Activated CD4-positive, alpha-beta T cell treated with anti-CD3 and anti-CD28 coated beads, Interleukin-2, amount 50 U/mL, for 1 hour (primary cell): Measurements from ENCODE around the gene AFF2.

Experiments
- DNase-seq: peaks from one replicate; pipeline ENCODE4 v3.0.0-alpha.2; 2020

The AFF2 gene

GRCh38 chrX:148500423-148501385 lies at the start of gene AFF2:
TSS of gene AFF2 (plus strand) at chrX:148500617. CDS start at chrX:148501098, 481 bp downstream.
- DNase-seq, result peak; percentile 37

- no peak for DNase-seq
Observed at GRCh38 chrX:148457279-148457678, 43.1 kb upstream of the AFF2 start.

- no peak for DNase-seq
Observed at GRCh38 chrX:148459343-148459742, 41.1 kb upstream of the AFF2 start.

GRCh38 chrX:148466292-148466691 lies 34.1 kb upstream of the AFF2 start:
- no peak for DNase-seq

DNA sequence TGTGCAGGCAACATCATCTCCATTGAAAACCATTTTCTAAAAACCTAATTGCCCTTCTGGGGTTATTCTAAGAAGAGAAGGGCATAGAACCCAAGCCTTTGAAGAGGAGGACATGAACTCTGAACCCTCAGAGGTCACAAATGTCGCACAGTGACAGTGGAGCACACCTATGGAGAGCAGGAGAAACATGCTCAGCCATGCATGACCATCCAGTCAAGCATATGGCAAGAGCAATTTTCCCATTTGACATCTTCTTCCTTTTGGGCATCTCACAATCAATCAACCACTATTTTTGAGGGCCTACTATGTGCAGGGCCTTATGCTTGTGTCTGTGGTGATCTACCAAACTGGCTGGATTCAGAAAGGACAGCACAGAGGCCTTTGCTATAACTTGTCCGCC lies 30.1 kb upstream of the AFF2 start:
- no peak for DNase-seq

- no peak for DNase-seq
Observed at GRCh38 chrX:148474030-148474429, 26.4 kb upstream of the AFF2 start.

DNA sequence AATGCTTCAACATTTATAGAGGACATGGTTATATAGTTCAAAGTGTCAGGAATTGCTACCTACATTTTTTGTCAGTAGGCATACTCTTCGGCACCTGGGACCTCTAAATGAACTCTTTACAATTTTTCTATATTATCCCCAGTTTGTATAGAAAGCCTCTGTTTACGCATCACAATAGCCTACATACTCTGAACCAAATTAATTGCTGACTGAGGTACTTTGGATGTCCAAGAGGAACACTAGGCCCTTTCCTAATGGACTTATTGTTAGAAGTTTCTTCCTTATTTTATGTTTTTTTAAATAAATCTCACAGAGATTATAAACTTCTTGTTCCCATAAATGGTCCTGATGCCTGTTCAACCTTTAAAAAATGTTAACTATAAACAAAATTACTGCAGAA lies 8.4 kb upstream of the AFF2 start:
- no peak for DNase-seq

DNA sequence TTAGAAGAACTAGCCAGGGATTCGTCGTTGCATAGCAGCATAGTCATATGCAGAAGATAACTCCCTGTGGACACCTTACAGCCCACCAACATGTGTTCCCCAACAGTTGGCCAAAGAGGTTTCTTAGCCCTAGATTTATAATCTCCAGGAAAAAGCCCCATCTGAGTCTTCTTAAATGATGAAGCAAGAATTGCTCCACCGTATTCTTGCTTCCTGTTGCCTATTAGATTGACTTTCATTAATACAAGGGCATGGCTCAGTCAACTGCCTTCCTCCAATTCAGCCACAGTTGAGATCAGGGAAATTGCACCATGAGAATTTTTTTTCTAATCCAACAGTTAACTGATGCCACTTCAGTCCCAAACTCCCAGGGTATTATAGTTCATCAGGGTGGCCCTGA lies 5.2 kb upstream of the AFF2 start:
- no peak for DNase-seq

GRCh38 chrX:148498067-148498466 lies 2.4 kb upstream of the AFF2 start:
- no peak for DNase-seq

- DNase-seq, result no peak
Observed at GRCh38 chrX:148499638-148500422, 587 bp upstream of the AFF2 start.

DNA sequence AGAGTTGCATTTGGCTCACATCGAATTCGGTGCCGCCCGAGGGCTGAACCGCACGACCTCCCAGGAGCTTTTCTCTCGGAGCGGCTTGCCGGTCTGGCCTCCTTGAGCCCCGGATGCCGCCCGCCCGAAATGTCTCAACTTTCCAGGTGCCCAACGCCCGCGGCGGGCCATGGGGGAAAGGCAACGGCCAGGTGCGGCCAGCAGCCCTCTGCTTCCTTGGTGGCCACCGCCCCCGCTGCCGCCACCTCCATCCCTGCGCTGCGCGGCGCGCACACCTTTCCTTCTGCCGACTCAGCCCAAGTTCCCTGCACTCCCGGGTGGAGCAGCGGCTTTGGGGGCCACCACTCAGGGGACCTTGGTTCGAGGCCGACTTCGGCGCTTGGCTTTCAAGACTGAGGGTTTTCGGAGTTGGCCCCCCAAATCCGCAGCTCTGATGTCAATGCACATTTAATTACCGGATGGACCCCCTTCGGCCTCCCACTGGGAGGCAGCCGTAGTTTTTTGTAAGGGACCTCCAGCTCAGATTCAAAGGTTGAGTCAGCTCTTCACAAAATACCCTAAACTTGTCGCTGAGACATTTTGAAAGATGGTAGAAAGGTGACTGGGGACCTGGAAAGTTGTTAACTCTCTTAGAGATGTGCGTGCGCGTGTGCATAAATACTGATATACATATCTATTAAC lies 1.1 kb downstream of the AFF2 start:
- DNase-seq, result no peak

- no peak for DNase-seq
Observed at GRCh38 chrX:148504506-148504905, 4.1 kb downstream of the AFF2 start.

DNA sequence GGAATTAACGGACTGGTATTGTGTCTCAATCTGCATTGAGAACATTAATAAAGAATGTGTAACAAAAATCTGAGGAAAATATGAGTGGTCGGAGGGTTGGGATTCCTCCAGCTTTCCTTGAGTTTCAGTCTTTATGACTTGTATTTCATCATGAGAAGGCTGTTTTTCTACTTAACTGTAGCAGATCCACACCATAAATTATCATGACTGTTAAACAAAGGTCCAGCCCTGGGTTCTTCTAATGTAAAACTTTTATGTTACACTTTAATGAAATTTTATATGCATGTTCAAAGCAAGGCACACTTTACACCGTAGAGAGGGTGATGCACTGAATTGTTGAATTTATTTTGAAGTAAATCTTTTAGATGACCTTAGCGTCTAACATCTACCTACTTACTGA lies 7.0 kb downstream of the AFF2 start:
- no peak for DNase-seq

GRCh38 chrX:148512453-148512852 lies 12.0 kb downstream of the AFF2 start:
- no peak for DNase-seq

GRCh38 chrX:148513661-148514060 lies 13.2 kb downstream of the AFF2 start:
- DNase-seq, result no peak

DNA sequence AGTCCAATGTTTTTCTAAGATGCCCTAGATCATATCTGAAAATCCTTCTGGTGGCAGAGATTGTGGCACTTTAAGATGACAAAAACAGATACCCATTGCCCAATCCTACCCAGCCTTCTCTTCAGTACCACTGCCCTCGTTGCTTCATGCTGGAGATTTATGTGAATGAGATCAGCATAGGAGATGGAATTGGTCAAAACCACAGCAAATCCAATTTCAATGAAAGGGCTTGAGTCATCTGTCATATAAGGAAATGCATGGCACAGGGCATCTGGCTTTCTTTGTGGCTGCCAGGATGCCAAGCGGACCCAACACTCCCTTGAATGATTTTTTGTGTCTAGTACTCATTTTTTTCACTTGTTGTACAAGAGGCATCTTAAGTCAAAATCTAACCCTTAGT lies 16.8 kb downstream of the AFF2 start:
- DNase-seq, result no peak

- no peak for DNase-seq
Observed at GRCh38 chrX:148522006-148522405, 21.6 kb downstream of the AFF2 start.

DNA sequence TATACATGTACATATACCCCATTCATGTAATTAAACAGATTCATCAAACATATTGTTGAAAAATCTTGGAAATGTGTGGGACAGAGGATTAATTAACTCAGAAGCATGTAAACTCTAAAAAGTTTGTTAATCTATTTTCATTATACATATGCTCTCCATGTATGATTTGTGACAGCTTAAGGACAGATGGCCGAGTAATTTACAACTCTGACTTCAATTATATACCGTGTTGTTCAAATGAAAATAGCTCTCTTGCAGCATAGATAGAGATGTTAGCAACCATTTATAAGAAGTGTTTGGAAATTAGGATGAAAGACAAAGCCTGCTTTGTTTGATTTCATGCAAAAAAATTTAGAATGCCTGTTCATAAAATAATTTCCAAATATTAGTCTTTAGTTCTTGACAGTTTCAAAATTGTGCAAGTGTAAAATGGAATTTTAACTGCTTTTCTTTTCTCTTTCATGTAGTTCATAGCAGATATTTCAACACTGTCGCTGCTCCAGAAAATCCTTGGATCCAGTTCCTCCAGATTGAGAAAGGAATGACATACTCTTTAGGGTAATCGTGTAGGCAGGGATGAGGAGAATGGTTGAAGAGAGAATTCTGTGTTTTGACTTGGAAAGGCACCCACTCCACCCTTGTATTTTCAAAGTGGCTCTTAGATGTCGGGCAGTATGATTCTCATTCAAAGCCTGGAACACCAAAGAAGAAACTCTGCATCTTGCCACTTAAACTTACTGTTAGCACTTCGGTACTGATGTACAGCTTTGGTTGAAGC lies 23.1 kb downstream of the AFF2 start:
- DNase-seq, result no peak

DNA sequence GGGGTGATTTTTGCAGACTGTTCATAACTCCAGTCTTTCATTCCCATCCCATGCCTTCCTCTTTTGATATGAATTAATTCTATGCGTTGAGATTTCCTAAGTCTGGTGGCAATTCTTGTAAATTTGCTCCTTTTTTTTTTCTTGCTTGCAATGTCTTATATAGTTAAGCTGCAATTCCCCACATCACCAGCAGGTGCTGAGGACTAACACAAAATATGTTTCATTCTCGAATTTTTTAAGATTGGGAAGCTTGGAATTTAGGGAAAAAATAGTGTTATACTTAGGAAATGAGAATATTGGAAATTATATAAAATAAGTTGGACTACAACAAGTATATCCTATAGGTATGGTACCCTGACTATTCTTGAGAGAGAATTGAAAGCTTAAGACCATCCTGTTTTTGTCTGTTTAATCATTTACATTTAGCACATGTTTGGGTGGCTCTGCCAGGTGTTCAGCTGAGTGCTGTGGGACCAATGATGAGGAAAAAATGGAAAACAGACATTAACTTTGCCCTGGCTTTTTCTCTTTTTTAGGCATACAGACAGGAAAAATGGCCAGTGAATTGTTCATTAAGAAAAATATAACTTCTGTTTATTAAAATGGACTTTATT lies 30.2 kb downstream of the AFF2 start:
- DNase-seq, result no peak

DNA sequence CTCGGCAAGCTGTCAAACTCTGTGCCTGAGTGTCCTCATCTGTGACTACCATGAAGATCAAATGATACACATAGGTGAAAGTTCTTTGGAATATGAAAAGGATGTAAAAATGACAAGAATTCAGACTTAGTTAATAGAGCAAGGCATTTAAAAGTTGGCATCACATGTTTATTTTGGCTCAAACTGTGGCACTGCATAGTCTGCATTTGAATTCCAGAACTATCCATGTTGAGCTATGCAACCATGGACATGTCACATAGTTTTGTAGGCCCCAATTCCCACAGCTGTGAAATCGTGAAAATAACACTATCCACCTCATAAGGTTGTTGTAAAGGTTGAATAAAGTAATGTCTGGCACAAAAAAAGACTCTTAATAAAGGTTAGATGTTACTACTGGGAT lies 33.9 kb downstream of the AFF2 start:
- DNase-seq, result no peak

GRCh38 chrX:148535639-148536038 lies 35.2 kb downstream of the AFF2 start:
- no peak for DNase-seq

DNA sequence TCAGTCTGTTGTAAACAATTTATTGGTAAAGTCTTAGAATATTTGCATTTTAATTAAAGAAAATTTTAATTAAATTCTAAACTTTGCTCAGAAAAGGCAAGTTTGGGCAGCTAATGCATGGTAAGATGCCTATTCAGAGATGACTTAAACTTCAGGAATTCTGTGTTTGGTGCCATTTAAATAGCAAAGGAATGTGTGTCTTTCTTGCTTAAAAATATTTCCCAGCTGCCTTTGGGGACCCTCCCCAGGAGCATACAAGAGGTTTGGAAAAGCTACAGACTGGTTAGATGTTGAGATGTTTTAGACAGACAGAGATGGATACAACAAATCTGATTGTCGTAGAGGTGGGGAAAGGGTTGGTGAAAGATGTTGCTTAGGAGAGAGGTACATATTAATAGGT lies 36.5 kb downstream of the AFF2 start:
- DNase-seq, result no peak
